CD4-positive, alpha-beta T cell treated with Interleukin-10 for 1 hour (primary cell): Measurements from ENCODE around the gene TNIK.
"Not testable (repeated sequence)": the region's sequence is repeated elsewhere in the genome, so short reads cannot be mapped to it uniquely, and the experiment has no call there.

Experiments used
- DNase-seq: peaks from one replicate; pipeline ENCODE4 v3.0.0-alpha.2; 2020

Gene TNIK

DNA sequence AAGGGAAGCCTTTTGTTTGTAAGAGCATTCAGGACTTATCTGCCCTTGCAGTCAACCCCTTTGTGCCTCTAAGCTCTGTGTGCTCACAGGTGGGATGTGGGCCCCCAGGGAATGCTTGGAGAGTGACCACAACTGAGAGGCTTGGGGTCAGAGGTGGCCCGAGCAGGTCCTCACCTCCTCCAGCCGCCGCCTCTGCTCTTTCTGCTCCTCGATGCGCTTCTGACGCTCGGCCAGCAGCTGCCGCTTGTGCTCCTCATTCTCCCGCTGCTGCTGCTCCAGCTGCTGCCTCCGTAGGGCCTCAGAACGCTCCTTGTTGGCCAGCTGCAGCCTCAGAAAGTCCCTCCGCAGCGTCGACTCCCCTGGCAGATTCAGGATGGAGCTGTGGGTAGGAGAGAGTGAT, 302.9 kb downstream of the TNIK start:
- no peak for DNase-seq

- DNase-seq = no peak
Observed at GRCh38 chr3:171156401-171157010, 303.7 kb downstream of the TNIK start.

- DNase-seq = no peak
Observed at GRCh38 chr3:171155122-171155700, 305.0 kb downstream of the TNIK start.

- DNase-seq = no peak
Observed at GRCh38 chr3:171150945-171151344, 309.3 kb downstream of the TNIK start.

DNA sequence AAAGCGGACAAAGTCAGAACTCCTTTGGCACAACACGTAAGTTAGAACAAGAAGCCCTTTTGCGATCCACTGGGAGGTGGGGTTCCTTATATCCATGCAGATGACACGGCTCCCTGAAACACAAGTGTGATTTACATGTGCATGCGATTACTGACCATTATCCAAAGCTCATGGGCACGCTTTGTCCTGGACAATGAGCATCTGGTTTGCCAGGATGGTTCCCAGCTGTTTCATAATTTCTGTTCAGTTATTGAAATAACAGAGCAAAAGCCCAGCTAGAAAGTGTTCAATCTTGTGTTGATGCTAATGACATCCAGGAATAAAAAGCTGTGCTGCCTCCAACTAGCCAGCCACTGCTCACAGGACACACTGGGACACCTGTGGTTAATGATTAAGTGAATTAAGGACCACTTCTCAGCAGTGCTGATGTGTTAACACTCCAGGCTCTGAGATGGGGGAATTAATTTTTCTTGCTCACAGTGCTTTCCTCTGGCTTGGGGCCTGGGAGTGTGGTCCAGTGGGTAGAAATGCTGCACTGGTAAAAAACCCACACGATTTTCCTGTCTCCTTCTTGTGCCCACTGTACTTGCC, 310.6 kb downstream of the TNIK start:
- DNase-seq = no peak

- no peak for DNase-seq
Observed at GRCh38 chr3:171145798-171146197, 314.4 kb downstream of the TNIK start.

- DNase-seq = no peak
Observed at GRCh38 chr3:171142985-171143384, 317.2 kb downstream of the TNIK start.

- DNase-seq = no peak
Observed at GRCh38 chr3:171140246-171140645, 320.0 kb downstream of the TNIK start.

DNA sequence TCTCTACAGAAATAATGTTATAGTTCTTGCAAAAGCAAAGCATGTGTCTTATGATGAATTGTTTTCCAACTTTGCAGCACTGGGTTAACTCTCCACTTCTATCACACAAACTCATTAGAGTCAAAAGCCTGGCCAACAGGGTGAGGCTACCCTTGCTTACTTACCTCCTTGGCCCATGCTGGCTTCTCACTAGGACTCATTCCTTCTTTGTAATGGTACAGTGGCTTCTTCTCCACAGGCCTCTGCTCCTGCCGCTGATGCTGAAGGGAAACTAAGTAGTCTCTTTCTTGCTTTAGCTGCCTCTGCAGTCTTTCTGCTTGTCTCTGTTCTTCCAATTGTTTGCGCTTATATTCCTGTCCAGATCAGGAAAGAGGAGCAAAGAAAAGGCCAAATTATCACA, 322.2 kb downstream of the TNIK start:
- DNase-seq = no peak

DNA sequence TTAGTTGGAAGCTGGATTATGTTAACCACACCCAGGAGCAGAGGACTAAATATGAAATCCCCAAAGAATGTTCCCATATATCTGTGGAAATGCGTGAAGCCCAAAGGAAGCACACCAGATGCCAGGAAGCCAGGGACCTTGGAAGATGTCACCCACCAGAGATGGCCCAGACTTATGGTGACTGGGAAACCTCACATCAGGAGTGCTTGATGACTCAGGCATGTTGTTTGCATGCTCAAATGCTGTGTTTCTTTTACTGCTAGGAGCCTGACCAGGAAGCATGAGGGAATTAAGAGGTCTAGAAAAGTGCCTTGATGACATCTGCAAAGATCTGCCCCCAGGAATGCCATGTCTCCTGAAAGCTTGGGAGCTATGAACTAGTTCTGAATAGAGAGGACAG, 324.7 kb downstream of the TNIK start:
- DNase-seq = no peak

- no peak for DNase-seq
Observed at GRCh38 chr3:171133796-171134569, 326.2 kb downstream of the TNIK start.

DNA sequence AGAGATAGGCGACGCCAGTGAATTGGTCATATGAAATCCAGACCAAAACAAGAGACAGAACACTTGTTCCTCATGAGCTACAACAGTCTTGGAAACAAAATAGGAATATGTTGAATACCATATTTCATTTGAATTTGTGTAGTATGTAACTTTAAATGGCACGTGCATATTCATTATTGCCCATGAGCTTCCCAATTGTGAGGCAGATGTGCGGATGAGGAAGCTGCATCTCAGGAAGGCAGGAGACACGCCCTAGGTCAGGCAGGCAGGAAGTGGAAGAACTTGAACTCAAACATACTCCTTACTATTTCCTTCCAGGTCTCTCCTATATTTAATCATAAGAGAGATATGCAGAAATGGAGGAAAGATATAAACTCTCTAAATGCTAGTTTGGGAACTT, 326.9 kb downstream of the TNIK start:
- no peak for DNase-seq

GRCh38 chr3:171132873-171133272, 327.3 kb downstream of the TNIK start:
- DNase-seq = no peak

- DNase-seq = no peak
Observed at GRCh38 chr3:171129827-171130226, 330.4 kb downstream of the TNIK start.

GRCh38 chr3:171127611-171128010, 332.6 kb downstream of the TNIK start:
- DNase-seq = no peak

GRCh38 chr3:171126478-171127209, 333.6 kb downstream of the TNIK start:
- no peak for DNase-seq

DNA sequence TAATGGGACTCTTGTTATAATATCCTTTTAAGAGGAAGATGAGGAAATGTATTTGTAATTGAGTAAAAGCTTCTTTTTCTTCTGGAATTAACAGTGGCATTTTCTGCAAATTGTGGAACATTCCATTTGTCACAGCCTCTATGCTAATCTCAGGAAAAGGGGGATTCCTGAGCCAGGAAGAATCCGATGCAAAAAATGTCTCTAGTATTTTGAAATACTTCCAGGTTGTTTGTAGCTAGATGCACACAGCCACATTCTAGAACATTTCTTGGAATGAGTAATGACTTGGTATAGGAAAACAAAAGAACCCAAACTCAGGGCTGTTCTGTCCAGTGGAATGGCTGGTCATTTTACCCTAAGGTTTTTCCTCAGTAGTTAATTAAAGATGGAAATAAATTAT, 335.2 kb downstream of the TNIK start:
- DNase-seq = no peak

- no peak for DNase-seq
Observed at GRCh38 chr3:171123915-171124314, 336.3 kb downstream of the TNIK start.

- DNase-seq = no peak
Observed at GRCh38 chr3:171122861-171123260, 337.3 kb downstream of the TNIK start.

DNA sequence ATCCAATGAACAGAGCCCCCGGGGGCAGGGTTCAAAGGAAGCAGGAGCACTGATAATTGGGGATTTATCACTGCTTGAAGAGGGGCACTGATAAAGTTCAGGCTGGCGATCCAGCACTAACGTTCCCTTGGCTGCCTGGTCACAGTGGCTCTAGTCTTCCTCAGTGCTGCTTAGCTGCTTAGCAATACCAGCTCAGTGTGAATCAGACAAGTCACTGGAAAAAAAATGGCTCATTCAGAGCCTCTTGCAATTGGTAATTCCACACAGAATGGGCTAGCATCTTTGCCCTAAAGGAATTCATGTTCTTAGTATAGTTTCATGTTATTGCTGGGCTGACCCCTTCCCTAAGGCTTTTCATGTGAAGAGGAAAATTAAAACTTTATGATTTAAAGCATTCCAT, 338.0 kb downstream of the TNIK start:
- DNase-seq = no peak

GRCh38 chr3:171121801-171122200, 338.4 kb downstream of the TNIK start:
- no peak for DNase-seq

GRCh38 chr3:171119402-171119801, 340.8 kb downstream of the TNIK start:
- not testable (repeated sequence) for DNase-seq

GRCh38 chr3:171118993-171119392, 341.2 kb downstream of the TNIK start:
- DNase-seq = not testable (repeated sequence)
